GM12872 (cell line): ENCODE data around the gene ETV4.

Experiments used
- CTCF ChIP-seq: IDR thresholded peaks from 3 replicates; pipeline ENCODE4 v1.5.1; 2011; ENCODE audit warnings: low read depth, mild to moderate bottlenecking, low read length, moderate library complexity; ENCODE audit not compliant: insufficient read depth

Gene ETV4

DNA sequence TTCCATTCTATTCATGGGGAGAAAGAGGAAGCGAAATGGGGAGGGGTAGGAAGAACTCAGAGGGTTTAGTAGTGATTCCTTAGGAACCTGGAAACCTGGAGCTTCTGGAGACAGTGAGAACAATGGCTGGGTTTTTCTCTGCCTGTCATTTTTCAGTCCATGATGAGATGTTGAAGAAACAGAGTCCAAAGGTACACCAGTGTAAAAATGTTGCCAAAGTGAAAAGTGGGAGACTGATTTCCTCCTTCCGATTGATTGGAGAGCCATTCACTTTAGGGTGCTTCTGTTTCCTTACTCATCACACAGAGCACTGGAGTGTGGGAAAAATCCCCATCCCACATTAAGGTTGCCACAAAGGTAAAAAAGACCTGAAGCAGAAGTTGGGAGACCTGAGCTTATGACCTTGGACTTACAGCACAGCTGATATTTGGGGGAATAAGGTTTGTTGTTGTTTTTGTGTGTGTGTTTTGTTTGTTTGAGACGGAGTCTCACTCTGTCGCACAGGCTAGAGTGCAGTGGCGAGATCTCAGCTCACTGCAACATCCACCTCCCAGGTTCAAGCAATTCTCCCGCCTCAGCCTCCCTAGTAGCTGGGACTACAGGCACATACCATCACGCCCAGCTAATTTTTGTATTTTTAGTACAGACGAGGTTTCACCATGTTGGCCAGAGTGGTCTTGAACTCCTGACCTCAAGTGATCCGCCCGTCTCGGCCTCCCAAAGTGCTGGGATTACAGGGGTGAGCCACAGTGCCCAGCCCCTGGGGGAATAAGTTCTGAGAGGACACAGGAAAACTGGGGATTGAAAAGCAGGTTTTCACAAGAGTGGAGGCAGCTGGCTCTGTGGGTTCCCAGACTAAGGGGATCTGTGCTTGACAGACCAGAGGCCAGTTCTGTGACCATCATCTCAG is 63.8 kb downstream of the ETV4 start:
- TF ChIP-seq CTCF = no peak

DNA sequence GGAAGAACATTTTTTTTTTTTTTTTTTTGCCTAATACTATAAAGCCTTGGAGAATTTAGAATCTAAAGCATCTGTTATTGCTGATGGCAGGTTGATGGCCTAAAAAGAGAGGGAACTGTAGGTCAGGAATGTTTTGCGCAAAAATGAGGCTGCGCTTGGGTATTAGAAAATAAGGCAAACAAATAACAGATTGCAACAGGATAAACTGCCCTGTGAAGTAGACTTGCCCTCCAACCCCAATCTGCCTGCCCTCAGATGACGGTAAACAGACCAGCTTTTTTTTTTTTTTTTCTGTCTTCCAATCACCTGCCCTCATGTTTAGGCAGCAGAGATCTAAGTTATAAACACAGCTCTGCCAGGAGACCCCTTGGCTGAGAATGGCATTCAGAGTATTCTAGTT is 66.2 kb downstream of the ETV4 start:
- no peak for TF ChIP-seq CTCF
